Loucy (cell line): Measurements from ENCODE around the gene UBAP1.
"Not testable (repeated sequence)": the region's sequence is repeated elsewhere in the genome, so short reads cannot be mapped to it uniquely, and the experiment has no call there.

Experiments used
- EZH2phosphoT487 ChIP-seq: fragments of 200-600 bp; IDR thresholded peaks from 2 replicates; pipeline ENCODE4 v1.6.1; 2018; ENCODE audit warnings: antibody characterized with exemption, mild to moderate bottlenecking, moderate library complexity, borderline replicate concordance
- TF ChIP-seq, protein P1 (sequence below): fragments of 200-600 bp; sonication (generic); conservative IDR thresholded peaks from 2 replicates; pipeline ENCODE4 v1.5.1; 2014; ENCODE audit warnings: mild to moderate bottlenecking, antibody characterized with exemption, low read length

DNA sequence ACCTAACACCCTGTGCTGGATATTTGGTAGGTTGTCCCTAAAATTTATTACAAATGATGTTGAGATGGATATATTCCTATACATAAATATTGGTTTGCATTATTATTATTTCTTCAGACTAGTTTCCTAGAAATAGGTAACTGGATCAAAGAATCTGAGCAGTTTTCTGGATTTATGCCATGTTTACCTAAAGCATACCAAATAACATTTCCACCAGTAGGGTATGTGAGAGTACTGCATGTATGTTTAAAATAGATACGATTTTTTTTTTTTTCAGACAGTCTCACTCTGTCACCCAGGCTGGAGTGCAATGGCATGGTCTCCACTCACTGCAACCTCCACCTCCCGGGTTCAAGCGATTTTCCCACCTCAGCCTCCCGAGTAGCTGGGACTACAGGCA, 68.9 kb downstream of the UBAP1 start:
- TF ChIP-seq EZH2phosphoT487 = not testable (repeated sequence)
- TF ChIP-seq, protein P1, sequence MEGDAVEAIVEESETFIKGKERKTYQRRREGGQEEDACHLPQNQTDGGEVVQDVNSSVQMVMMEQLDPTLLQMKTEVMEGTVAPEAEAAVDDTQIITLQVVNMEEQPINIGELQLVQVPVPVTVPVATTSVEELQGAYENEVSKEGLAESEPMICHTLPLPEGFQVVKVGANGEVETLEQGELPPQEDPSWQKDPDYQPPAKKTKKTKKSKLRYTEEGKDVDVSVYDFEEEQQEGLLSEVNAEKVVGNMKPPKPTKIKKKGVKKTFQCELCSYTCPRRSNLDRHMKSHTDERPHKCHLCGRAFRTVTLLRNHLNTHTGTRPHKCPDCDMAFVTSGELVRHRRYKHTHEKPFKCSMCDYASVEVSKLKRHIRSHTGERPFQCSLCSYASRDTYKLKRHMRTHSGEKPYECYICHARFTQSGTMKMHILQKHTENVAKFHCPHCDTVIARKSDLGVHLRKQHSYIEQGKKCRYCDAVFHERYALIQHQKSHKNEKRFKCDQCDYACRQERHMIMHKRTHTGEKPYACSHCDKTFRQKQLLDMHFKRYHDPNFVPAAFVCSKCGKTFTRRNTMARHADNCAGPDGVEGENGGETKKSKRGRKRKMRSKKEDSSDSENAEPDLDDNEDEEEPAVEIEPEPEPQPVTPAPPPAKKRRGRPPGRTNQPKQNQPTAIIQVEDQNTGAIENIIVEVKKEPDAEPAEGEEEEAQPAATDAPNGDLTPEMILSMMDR = not testable (repeated sequence)
